ENCODE data around the gene AK5. TPM values are rescaled to one million over a fixed set of nuclear protein-coding genes. Genes with fewer than 3 reads are reported as not detected.

Gene AK5
- total RNA-seq, 4 donors from 2014 or later, result 0.79 to 4.1 TPM; not detected in 2

DNA sequence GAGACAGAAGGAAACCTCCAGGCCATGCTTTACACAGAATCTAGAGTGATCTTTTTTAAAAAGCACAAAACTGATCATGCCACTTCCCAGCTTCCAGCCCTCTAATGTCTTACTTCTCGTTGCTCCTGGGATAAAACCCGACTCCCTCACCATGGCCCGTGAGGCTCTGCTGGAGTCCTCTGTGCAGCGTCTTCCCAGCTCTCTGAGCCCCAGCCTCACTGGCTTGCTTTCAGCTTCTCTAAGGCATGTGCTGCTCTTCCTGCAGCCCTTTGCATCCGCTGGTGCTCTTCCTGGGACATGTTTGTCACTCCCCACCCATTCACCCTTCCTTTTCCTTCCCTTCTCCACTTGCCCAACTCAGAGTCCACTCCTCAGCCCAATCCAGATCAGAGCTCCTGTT is 184.1 kb downstream of the AK5 start:
- Histone ChIP-seq H3K4me3 (no peak overlapping the region), H3K9me3 (no peaks in the 10 kb centered on the region), H3K27me3 (no peaks in the 10 kb centered on the region), H3K4me1 (peaks cover 0 to 7% (median 0%) of the 10 kb centered on the region in 4 donors), H3K27ac (no peak overlapping the region), H3K36me3 (no peaks in the 10 kb centered on the region)
- in situ Hi-C loops (cut with MboI; ENCODE audit: low pct_ligation_motif_present in 1 of 4, low pct_unique_long_range_greater_than_20kb in 1 of 4, low sequenced_read_pairs in 3 of 4), result no loop called here
- TF ChIP-seq, protein P1, sequence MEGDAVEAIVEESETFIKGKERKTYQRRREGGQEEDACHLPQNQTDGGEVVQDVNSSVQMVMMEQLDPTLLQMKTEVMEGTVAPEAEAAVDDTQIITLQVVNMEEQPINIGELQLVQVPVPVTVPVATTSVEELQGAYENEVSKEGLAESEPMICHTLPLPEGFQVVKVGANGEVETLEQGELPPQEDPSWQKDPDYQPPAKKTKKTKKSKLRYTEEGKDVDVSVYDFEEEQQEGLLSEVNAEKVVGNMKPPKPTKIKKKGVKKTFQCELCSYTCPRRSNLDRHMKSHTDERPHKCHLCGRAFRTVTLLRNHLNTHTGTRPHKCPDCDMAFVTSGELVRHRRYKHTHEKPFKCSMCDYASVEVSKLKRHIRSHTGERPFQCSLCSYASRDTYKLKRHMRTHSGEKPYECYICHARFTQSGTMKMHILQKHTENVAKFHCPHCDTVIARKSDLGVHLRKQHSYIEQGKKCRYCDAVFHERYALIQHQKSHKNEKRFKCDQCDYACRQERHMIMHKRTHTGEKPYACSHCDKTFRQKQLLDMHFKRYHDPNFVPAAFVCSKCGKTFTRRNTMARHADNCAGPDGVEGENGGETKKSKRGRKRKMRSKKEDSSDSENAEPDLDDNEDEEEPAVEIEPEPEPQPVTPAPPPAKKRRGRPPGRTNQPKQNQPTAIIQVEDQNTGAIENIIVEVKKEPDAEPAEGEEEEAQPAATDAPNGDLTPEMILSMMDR (IDR thresholded peaks at IDR 0.05), result no peak
- TF ChIP-seq EP300 (IDR thresholded peaks at IDR 0.05; ENCODE audit: low read depth) (no peak), POLR2A (IDR thresholded peaks at IDR 0.05) (no peak), POLR2AphosphoS5 (IDR thresholded peaks at IDR 0.05) (no peak)
- intact Hi-C loops (cut with DNase I; ENCODE audit: low total_unique reads), result no loop called here
- DNase-seq, result no peak
- 90 to 93% methylated on average over 4 to 5 of the region's 5 CpGs for WGBS, 2 donors (ENCODE audit: low coverage in 1 of 2)

- in situ Hi-C loops (cut with MboI; ENCODE audit: low pct_ligation_motif_present in 1 of 4, low pct_unique_long_range_greater_than_20kb in 1 of 4, low sequenced_read_pairs in 3 of 4) (no loop called here), intact Hi-C loops (cut with DNase I; ENCODE audit: low total_unique reads) (no loop called here)
- Histone ChIP-seq H3K4me3 (no peak overlapping the region), H3K4me1 (peaks cover 0 to 7% (median 0%) of the 10 kb centered on the region in 4 donors), H3K27ac (no peak overlapping the region), H3K27me3 (no peaks in the 10 kb centered on the region), H3K9me3 (no peaks in the 10 kb centered on the region), H3K36me3 (no peaks in the 10 kb centered on the region)
- TF ChIP-seq POLR2A (IDR thresholded peaks at IDR 0.05) (no peak), EP300 (IDR thresholded peaks at IDR 0.05; ENCODE audit: low read depth) (no peak), POLR2AphosphoS5 (IDR thresholded peaks at IDR 0.05) (no peak)
- TF ChIP-seq, protein P1 (IDR thresholded peaks at IDR 0.05), result no peak
- 75 to 88% methylated on average over 1 to 2 of the region's 2 CpGs for WGBS, 2 donors (ENCODE audit: low coverage in 1 of 2)
- no peak for DNase-seq
Measured at GRCh38 chr1:77467021-77467595, 185.3 kb downstream of the AK5 start.

- no peak for DNase-seq
- H3K9me3 ChIP-seq, result no peaks in the 10 kb centered on the region
- H3K27ac ChIP-seq, result no peak overlapping the region
Measured at GRCh38 chr1:77467741-77468140, 185.9 kb downstream of the AK5 start.

GRCh38 chr1:77468257-77468948 is 186.6 kb downstream of the AK5 start:
- in situ Hi-C loops (cut with MboI; ENCODE audit: low pct_ligation_motif_present in 1 of 4, low pct_unique_long_range_greater_than_20kb in 1 of 4, low sequenced_read_pairs in 3 of 4) (no loop called here), intact Hi-C loops (cut with DNase I; ENCODE audit: low total_unique reads) (no loop called here)
- Histone ChIP-seq H3K27ac (no peak overlapping the region), H3K4me1 (peaks cover 0 to 7% (median 0%) of the 10 kb centered on the region in 4 donors), H3K27me3 (no peaks in the 10 kb centered on the region), H3K9me3 (no peaks in the 10 kb centered on the region), H3K4me3 (no peak overlapping the region), H3K36me3 (no peaks in the 10 kb centered on the region)
- 33 to 47% methylated on average over 2 to 4 of the region's 4 CpGs for WGBS, 2 donors (ENCODE audit: low coverage in 1 of 2)
- no peak for DNase-seq
- TF ChIP-seq EP300 (IDR thresholded peaks at IDR 0.05; ENCODE audit: low read depth), result no peak
- no peak for TF ChIP-seq POLR2AphosphoS5 (IDR thresholded peaks at IDR 0.05)
- TF ChIP-seq, protein P1 (IDR thresholded peaks at IDR 0.05), result no peak
- TF ChIP-seq POLR2A (IDR thresholded peaks at IDR 0.05), result no peak

More at GRCh38 chr1:77467741-77468140, 185.9 kb downstream of the AK5 start:
- WGBS, 2 donors (ENCODE audit: low coverage in 1 of 2), result 46 to 53% methylated on average over 2 of the region's 2 CpGs
- Histone ChIP-seq H3K4me3 (no peak overlapping the region), H3K36me3 (no peaks in the 10 kb centered on the region), H3K4me1 (peaks cover 0 to 7% (median 0%) of the 10 kb centered on the region in 4 donors), H3K27me3 (no peaks in the 10 kb centered on the region)
- intact Hi-C loops (cut with DNase I; ENCODE audit: low total_unique reads), result no loop called here
- in situ Hi-C loops (cut with MboI; ENCODE audit: low pct_ligation_motif_present in 1 of 4, low pct_unique_long_range_greater_than_20kb in 1 of 4, low sequenced_read_pairs in 3 of 4), result no loop called here
- TF ChIP-seq POLR2AphosphoS5 (IDR thresholded peaks at IDR 0.05) (no peak), POLR2A (IDR thresholded peaks at IDR 0.05) (no peak), EP300 (IDR thresholded peaks at IDR 0.05; ENCODE audit: low read depth) (no peak)
- TF ChIP-seq, protein P1 (IDR thresholded peaks at IDR 0.05), result no peak

All from transverse colon (tissue), 4 donors.